HEK293T (cell line): ENCODE results near the gene ZNF564.

Experiments used
- FOXM1 ChIP-seq: fragments of 450-650 bp; IDR thresholded peaks from 2 replicates; pipeline ENCODE4 v1.6.1; 2017; ENCODE audit warnings: mild to moderate bottlenecking, borderline replicate concordance
- ZNF384 ChIP-seq: fragments of 450-650 bp; IDR thresholded peaks from 2 replicates; pipeline ENCODE4 v1.6.1; 2016

GRCh38 chr19:12527034-12527836 is 24.0 kb downstream of the ZNF564 start:
- TF ChIP-seq ZNF384: no peak
- TF ChIP-seq FOXM1: no peak
